GM19467 (cell line): ENCODE results near the gene MALRD1.

Source experiments
- ATAC-seq: cut with Tn5 transposase; IDR thresholded peaks from one replicate; pipeline ENCODE4 v1.9.1; 2021; ENCODE audit warnings: mild to moderate bottlenecking, moderate library complexity; ENCODE audit not compliant: unreplicated experiment

The MALRD1 gene

DNA sequence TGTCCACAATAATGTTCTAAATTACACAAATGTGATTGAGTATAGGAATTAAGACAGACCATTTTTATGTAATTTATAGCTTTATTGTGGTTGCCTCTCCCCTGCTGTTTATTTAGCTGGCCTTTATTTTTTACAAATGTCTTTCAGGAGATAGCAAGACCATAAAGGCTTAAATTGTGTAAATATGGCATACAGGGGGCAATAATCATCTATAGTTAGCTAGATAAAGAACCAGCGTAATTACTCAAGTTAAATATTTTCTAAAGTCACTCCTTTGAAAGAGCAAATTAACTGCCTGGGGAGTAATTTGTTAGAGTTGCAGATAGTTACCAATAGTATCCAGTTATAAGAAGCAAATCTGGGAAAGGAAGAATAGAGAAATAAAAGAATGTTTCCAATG, at the start of gene MALRD1:
Gene MALRD1 (plus strand): TSS at position 313 of the 400 bp plus-strand sequence. CDS start 138 bp downstream, outside the sequence.
- no peak for ATAC-seq

DNA sequence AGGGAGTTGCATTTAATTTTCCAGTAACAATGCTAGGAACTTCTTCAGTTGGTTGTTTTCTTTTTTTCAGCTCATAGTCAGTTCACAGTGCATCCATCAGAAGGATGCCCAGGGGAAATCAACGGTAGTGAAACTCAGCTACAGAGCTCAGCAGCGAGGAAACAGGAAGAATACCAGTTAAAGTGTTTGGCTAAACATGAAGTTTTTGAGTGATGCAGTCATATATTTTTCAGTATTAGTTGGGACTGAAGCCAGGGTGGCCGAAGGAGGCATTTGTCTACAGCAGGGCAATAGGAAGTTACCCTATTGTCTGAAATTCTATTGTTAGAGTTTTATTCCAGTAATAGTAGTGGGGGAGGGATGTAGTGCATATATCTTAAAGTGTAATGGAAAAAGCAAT, 45.3 kb upstream of the MALRD1 start:
- no peak for ATAC-seq

- no peak for ATAC-seq
These were observed 36.5 kb upstream of the MALRD1 start for GRCh38 chr10:19012111-19012510.

- ATAC-seq = no peak
These were observed 34.6 kb upstream of the MALRD1 start for GRCh38 chr10:19014034-19014433.

GRCh38 chr10:19014498-19014897, 34.1 kb upstream of the MALRD1 start:
- no peak for ATAC-seq

- no peak for ATAC-seq
These were observed 31.3 kb upstream of the MALRD1 start for GRCh38 chr10:19017116-19017890.

GRCh38 chr10:19021162-19021561, 27.4 kb upstream of the MALRD1 start:
- no peak for ATAC-seq

- no peak for ATAC-seq
These were observed 24.0 kb upstream of the MALRD1 start for GRCh38 chr10:19024611-19025010.

DNA sequence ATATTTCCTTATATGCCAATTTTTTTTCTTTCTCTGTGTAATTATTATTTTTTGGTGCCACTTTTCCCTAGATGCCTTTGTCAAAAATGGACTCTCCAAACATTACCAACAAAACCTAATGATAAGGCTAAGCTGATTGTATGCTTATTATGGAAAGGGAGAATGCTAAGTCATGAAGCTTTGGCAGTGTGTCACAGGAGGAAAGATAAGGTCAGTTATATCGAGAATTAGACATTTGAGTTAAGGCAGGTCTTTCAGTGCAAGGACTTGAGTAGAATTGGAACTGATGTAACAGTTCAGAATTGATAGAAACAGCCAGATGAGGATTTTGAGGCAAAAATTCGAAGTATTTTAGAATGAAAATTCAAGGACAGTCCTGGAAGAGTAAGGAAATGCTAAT, 16.8 kb upstream of the MALRD1 start:
- ATAC-seq = no peak

DNA sequence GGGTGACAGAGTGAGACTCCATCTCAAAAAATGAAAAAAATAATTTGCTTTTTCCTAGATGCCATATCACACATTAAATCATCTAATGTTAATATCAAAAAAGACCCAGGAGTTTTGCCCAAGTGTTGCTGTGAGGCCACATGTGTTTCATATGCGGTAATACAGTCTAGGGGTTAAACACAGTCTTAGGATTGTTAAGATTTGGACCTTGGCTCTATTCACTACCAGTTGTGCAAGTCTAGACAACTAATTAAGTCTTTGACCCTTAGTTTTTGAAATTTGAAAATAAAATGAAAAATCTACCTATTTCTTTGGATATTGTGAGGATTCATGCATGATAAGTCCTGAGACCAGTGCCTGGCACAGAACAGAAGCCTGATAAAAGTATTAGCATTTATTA, 14.9 kb upstream of the MALRD1 start:
- ATAC-seq = no peak

- no peak for ATAC-seq
These were observed 7.4 kb upstream of the MALRD1 start for GRCh38 chr10:19041171-19041570.

- no peak for ATAC-seq
These were observed 5.2 kb upstream of the MALRD1 start for GRCh38 chr10:19043431-19043830.

GRCh38 chr10:19046679-19047078, 1.9 kb upstream of the MALRD1 start:
- no peak for ATAC-seq

- no peak for ATAC-seq
These were observed 290 bp downstream of the MALRD1 start for GRCh38 chr10:19048891-19049290.

GRCh38 chr10:19049567-19049966, 966 bp downstream of the MALRD1 start:
- no peak for ATAC-seq

DNA sequence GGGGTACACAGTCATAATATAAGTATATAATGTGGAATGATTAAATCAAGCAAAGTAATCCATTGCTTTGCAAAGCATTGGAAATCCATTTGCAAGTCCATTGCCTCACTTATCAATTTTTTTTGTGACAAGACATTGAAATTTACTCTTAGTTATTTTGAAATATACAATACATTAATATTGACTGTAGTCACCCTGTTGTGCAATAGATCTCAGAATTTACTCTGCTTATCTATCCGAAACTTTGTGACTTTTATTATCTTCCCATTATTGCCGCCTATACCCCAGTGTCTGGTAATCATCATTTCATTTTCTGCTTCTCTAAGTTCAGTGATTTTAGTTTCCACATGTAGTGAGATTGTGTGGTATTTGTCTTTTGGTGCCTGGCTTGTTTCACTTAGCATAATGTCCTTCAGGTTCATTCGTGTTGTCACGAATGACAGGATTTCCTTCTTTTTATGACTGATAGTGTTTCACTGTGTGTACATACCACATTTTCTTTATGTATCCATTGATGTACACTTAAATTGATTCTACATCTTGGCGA, 5.8 kb downstream of the MALRD1 start:
- ATAC-seq = no peak

GRCh38 chr10:19058046-19058445, 9.4 kb downstream of the MALRD1 start:
- no peak for ATAC-seq

DNA sequence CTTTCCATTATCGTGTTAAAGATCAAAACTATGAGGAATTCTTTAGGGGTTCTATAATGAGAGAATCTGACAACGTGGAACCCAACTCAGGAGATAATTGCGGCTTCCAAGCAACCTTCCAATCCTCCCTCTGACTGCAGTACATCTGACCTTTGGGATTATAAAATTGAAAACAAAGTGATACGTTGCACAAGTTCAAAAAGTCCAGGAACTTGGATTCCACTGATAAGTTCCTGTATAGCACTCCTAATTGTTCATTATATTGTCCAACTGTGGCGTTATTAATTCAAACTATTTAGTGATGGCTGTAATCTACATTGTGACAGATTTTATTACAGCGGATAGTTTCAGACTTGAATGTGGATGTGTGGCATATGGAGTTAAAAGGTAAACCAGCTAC, 15.4 kb downstream of the MALRD1 start:
- no peak for ATAC-seq

GRCh38 chr10:19071946-19072345, 23.3 kb downstream of the MALRD1 start:
- ATAC-seq = no peak

DNA sequence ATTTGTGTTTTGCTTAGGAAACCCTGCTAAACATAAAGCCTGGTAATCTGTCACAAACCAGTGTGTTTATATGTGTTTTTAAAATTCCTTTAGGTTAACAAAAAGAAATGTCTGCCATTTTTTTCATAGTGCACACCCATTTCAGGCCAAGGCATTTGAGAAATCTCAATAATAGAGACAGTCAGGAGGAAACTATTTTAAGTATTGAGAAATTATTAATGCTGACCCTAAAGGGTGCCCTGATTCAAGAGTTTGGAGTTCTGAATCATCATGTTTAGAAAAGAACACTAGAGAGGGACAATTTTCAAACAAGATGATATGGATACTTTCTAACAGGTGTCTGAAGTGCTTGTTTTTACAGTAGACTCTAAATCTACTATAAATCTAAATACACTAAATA, 28.7 kb downstream of the MALRD1 start:
- no peak for ATAC-seq

- no peak for ATAC-seq
These were observed 48.0 kb downstream of the MALRD1 start for GRCh38 chr10:19096501-19097073.

- ATAC-seq = no peak
These were observed 48.5 kb downstream of the MALRD1 start for GRCh38 chr10:19097151-19097550.
